IPS-NIHi7 (cell line): ENCODE data around the gene FOXO3.
"Not testable (repeated sequence)": the region's sequence is repeated elsewhere in the genome, so short reads cannot be mapped to it uniquely, and the experiment has no call there.

Experiments used
- DNase-seq: peaks from one replicate; pipeline ENCODE4 v3.0.0; 2012; ENCODE audit warnings: mixed read lengths; ENCODE audit errors: extremely low spot score

The FOXO3 gene

DNA sequence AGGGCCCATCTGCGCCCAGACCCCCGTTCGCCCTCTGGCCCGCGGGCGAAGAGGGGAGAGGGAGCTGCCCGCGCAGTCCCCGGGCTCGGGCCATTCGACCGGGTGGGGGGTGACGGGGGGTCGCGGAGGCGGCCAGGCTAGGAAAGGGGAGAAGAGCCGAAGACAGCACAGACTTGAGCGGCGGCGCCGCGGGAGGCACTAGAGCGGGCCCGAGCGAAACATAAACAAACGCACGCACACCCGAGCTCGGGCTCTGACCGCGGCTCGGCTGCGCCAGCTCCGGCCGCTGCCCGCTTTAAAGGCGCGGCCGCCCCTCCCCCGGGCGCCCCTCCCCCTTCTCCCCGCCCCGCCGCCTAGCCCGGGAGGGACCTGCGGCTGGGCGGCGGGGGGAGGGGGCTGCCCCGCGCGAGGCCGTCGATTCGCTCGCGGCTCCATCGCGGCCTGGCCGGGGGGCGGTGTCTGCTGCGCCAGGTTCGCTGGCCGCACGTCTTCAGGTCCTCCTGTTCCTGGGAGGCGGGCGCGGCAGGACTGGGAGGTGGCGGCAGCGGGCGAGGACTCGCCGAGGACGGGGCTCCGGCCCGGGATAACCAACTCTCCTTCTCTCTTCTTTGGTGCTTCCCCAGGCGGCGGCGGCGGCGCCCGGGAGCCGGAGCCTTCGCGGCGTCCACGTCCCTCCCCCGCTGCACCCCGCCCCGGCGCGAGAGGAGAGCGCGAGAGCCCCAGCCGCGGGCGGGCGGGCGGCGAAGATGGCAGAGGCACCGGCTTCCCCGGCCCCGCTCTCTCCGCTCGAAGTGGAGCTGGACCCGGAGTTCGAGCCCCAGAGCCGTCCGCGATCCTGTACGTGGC lies at the start of gene FOXO3:
TSS of gene FOXO3 (plus strand) at position 455 of the 846 bp plus-strand sequence. CDS start at position 747, 292 bp downstream.
- DNase-seq: peak; percentile 83

DNA sequence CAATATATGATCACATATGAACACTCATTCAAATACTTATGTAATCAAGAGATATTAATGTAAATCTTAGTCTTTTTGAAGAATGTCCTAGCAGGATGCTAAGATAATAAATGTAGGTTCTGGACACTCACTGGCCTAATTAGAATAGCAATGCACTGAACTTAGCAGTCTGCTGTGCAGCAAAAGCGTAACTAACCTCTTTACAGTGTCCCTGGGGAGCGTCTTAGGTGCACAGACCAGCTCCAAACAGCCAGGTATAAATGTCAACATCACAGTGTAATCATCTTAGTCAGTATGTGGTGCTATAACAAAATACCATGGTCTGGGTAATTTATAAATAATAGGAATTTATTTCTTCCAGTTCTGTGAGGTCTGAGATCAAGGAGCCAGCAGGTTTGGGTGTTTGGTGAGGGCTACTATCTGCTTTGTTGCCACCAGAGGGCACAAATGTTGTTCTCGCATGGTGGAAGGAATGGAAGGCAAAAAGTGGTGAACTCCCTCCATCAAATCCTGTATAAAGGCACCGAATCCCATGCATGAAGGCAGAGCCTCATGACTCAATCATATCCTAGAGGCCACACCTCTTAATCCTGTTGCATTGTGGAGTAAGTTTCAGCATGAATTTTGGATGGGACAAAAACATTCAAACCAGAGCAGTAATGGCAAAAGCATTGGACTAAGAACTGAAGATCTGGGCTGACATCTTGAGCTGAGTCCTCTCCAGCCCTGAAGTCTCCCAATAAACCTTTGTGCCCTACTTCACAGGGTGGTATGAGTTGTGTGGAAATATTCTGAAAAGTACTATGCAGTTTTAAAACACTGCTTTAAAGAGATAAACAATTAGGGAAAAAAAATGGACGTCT lies 41.8 kb upstream of the FOXO3 start:
- peak; percentile 61 for DNase-seq

DNA sequence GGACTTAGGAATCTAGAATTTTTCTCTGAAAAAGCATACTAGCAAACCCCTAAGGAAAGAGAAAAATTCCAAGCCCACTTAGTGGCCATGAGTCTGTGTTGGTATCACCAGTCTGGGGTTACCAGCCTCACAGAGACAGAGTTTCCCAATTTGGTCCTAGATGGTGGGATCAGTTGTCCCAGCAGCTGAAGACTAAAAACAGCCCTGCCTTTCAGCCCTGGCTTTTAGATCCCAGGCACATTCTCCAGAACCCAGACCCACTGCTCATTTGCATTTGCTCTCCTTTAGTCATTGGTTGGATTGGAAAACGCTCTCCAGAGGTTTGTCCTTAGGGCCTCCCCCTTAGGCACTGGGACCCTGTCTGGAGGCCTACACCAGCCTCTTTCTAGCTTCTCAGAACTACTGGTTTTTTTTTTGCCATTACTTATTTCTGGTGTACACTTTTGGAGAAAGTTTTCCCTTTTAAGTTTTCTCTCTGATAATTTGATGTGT lies 39.1 kb upstream of the FOXO3 start:
- DNase-seq: no peak

DNA sequence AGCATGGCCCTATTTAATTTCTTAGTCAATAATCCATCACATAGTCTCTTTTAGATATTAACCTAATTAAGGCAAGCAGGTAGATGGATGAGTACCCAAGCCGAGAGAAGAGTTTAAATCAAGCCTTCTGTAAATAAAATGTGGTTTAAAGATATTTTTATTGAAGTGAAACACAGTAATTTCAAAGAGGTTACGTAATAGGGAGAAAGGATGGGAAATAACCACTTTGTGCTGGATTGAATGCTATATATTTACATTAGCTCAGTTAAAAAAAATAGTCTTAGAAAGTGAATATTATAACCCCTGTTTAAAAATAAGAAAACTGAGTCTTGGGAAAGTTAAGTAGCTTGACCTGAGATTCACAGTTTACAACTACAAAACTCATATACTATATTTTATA lies 37.0 kb upstream of the FOXO3 start:
- DNase-seq: no peak

DNA sequence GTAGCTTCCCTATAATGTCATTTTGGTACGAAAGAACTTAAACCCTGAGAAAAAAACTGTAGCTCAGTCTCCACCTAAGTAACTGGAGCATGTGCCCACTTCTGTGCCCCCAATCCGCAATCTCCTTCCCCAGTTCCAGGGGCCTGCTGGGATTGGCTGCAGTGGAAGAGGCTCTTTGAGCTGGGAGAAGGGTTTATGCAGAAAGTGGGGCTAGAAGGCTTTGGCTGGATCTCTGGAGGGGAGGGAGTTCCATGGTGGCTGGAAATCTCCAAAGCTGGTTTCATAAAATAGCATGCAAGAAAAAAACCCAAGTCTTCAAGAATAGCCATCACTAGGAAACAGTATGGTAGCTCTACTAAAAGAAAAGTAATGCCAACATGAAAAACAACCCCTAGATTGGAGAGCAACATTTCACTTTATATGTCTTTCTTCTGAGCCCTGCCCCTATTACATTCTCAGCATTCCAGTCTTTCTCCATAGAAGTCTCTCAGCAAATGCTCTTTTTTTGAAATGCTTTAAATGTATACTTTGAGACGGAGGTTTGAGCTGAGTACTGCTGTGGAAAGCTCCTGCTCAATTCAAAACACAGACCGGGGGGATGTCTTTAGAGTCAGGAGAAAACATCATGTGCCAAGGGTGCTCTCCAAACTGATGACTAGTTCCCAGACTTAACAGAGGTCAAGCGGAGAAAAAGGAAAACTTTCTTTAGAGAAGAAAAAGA lies 36.0 kb upstream of the FOXO3 start:
- DNase-seq: no peak

DNA sequence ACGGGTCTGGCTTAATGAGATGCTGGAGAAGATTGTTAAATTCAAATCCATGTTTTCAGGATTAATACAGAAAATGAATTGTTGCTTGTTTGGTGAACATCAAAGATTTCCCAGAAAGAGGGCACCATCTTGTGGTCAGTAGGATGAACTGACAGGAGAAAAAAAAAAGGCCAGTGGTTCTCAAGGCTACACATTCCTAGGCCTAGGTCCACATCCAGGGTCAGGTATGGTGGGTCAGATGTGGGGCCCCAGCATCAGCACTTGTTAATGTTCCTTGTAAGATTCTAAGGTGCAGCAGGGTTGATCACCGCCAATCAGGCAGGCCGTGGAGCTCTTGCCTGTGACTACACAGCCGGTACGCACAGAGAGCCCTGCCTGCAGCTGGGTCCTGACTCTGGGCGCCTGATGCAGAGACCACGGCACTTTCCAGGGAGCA lies 34.0 kb upstream of the FOXO3 start:
- peak; percentile 54 for DNase-seq

DNA sequence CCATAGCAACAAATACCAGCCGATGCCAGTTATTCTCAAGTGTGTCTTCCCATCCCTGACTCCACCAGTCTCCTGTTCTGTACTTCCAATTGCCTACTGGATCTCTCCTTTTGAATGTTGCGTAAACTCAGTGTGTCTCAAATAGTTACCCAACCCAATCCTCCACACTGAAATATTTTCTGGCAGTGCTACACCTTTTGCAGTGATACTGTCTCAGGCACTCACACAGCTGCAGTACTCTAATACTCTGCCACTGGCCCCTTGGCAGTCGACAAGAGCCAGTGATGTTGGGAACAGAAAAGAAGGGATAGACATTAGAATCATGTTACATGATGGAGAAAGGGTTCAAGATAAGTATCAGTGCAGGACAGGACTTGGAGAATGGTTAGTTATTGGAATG lies 31.8 kb upstream of the FOXO3 start:
- no peak for DNase-seq

DNA sequence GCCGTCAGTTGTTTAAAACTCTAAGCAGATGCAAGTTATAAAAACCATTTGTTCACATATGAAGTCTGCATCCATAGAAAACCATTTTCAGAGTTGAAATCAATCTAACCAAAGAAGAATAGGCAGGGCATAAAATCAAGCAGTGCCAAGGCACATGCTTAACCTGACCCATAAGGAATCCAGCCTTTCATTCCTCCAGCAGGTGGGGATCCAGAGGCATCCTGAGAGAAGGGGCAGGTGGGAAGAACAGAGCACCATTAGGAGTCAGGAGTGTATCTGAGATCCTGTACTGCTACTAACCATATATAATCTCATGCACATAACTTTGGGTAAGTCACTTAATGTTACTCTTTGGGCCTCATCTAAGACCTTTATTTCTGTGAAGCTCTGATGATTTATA lies 29.4 kb upstream of the FOXO3 start:
- no peak for DNase-seq

DNA sequence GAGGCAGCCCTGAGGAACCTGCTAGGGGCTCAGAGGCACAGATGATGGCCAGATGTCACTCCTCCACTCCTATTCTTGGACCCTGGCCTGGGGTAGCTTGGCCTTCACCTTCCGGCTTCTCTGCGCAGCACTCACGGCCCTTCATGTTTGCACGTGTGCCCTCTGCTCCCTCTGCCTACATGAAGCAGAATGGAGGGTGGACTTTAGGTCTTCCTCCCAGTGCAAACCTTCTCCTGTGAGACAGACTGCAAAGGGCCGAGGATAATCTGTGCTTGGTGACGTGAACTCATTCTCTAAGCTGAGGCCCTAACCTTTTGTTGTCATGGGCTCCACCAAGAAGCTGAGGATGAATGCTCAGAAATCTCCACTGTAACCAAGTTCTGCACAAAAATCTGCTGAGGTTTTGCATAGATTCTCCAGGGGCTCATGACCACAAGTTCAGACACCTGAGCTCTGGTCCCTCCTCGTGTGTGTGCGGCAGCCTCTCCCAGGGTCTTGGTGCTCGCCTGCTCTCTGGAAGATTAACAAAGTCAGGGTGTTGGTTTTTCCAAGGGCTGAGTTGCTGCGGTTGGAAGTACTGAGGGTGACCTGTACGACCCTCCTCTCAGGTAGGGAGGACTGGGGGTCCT lies 25.5 kb upstream of the FOXO3 start:
- DNase-seq: no peak

DNA sequence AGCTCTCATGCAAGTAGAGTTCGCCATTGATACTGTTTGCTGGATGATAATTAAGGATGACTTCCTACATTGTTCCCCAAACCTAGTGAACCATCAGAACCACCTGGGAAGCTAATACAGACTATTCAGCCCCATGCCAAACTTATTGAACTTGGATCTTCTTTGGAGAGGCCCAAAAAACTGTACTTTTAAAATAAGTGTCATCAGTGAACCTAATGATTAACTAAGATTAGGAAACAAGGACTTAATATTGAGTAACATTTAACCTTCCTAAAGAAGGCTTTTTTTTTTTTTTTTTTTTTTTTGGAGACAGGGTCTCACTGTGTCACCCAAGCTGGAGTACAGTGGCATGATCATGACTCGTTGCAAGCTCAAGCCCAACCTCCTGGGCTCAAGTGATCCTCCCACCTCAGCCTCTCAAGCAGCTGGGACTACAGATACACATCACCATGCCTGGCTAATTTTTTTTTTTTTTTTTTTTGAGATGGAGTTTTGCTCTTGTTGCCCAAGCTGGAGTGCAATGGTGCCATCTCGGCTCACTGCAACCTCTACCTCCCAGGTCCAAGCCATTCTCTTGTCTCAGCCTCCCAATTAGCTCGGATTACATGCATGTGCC lies 24.7 kb upstream of the FOXO3 start:
- DNase-seq: not testable (repeated sequence)

DNA sequence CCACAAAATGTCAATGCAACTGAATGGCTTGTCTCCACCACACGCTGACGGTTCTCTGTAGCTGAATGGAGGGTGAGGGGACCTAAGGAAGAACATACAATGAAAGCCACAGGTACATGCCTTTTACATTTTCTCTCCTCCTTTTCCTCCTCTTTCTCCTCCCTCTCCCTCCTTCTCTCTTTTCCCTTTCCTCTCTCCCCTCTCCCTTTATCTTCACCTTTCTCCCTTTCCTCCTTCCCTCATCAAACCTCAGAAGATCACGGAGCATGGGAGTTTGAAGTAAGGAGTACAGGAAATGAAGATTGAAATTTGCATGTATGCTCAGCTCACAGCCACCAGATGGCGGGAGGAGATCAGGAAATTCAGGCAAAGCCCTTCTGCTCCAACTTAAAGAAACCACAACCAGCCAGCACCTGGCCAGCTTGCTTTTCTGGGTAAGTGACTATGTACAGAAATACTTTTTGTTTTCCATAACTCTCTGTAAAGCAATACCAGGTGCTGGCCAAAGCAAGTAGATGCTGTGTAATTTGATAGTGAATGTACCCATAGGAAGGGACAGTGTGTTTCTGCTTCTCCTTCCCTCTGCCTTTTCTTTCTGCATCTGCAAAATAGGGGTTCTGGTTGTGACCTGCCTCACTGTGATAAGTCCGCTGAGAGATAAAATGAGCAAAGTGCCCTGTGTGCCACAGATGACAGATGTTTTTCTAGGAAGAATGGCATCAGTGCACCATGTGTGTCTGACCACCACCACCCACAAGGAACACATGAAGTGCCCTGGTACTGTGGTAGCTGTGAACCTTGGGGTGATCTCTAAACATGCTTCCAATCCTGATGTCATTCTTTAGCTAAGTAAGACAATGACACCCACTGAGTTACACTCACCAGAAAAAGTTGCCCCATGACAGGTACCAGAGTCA lies 18.6 kb upstream of the FOXO3 start:
- DNase-seq: peak; percentile 74

DNA sequence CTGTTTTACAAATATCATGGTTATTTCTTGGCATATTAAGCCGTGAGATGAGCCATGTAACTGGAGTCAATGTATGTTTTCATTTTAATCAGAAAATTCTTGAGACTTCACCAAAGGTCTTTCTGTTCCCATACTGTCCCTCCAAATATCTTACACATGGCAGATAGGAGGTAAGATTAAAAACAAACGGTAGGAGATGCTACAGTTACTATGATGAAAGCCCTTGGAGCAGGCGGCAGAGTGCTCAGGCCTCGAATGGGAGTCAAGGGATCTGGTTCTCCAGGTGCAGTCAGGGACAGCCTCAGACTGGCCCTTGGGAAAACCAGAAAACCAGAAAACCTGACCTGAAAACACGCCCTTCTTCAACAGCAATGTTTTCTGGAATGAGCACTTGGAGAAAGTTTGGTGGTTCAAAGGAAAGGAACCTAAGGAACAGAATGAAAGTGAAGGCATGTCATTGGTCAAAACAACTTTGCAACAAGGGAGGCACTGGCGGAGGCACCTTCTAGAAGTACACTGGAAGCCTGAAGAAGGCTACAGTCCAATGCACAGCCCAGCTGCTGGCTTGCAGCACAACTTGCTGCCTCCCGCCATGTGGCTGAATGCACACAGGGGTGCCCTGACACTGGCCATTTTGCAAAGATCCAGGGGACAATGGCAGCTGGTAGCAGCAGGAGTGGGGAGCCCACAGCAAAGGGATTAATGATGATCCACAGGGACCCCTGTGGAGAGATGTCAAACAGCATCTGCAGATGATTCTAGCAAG lies 17.4 kb upstream of the FOXO3 start:
- no peak for DNase-seq

DNA sequence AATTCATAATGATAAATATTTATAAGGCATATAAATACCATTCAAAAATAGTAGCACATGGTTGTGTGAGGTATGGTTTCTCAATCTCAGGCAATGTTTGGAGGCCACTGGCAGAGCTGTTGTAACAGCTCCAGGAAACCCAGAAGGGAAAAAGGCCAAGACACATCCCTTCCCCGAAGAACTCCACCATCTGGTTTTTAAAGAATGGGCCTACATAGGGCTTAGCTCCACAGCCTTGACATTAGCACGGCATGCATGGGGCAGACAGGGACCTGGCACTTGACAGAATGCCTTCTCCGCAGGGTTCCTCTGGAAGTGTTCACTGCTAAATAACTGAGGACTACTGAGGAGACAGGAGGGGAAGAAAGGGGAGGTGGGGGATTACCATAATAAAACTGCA lies 16.1 kb upstream of the FOXO3 start:
- no peak for DNase-seq

DNA sequence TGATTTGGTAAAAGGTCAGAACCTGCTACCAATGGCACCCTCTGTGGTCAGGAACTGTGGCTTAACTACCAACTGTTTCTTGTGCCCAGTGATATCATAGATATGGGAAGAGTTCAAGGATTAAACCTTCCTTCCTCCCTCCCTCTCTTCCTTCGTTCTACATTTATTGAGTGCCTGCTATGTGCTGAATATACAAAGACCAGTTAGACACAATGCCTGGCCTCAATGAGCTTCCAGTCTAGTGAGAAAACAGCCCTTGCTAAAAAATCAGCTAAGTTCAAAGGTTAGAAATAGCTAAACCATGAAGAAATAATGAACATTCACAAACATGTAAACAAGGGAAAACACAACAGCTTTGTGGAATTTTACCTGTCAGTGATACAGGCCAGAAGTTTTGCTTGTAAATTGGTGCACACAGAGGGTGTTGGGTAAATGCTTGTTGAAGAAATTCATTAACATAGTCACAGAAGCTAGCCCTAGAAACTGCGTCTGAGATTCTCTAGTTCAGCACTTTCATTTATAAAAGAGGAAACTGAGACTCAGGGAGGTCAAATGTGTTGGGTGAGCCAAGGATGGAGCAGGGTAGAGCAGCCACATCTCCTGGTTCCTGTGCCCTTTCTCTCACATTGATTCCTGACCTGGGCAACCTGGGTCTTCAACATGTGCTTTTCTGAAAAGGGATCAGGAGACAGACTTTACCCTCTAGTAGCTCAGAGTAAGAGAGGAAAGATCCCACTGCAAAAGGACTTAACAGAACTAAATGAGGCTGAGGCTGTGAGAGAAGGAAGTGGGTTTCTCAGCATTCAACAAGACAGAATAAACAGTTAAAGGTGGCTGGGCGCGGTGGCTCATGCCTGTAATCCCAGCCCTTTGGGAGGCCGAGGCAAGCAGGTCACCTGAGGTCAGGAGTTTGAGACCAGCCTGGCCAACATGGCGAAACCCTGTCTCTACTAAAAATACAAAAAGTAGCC lies 14.4 kb upstream of the FOXO3 start:
- no peak for DNase-seq

DNA sequence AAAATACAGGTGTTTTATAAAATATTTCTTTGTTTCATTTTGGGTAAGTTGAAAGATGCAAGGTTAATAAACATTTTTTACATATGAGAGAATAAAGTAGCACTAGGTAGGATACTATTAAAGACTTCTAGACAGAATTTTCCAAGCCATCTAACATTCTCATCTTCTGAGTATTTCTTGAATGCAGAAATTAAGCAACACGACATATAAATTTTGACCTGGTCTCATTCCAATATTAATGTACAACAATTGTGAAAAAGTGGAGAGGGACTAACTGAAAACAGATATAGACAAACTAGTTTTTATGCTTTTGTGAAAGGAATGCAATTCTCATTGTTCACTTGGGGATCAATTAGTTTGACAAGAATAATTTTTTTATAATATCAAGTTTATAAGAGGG lies 11.5 kb upstream of the FOXO3 start:
- DNase-seq: no peak

DNA sequence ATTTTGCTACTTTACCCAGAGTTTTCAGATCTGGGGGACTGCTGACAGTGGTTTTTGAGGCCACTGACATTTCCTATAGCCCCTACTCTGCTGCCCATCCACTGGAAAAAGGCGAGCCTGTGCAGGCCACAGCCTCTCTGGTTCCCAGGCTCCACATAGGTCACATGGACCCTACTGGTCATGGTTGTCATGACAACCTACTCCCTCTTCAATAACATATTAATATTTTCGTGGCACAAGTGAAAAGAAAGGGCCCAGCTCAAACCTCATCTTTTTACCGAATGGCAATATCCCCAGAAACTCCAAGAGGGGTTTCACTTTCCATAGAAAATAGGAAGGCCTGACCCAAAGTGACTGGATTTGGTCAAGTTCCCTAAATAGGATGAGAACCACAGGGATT lies 11.0 kb upstream of the FOXO3 start:
- DNase-seq: no peak

DNA sequence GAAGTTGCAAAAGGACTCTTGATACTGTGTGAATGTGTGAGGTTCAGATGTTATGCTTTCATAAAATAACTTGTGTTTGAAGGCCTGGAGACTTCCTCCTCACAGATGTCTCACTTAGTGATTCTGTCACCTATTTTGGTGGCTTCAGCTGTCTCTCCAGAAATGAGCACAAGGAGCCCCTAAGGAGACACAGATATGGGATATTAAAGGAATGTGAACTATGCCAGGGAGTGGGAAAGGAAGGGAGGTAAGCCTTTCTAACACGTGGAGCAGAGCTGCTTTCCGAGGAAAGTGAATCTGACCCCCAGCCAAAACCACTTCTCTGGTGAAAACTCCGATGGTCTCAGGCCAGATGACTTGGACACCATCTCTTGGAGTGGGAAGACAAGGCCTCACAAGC lies 10.5 kb upstream of the FOXO3 start:
- DNase-seq: no peak
